ENCODE measurements around the gene VWA3A. TPM values are rescaled to one million over a fixed set of nuclear protein-coding genes. Genes with fewer than 3 reads are reported as not detected.

Gene VWA3A
- total and polyA plus RNA-seq, 2 experiments from 2014 or later = not detected

GRCh38 chr16:22174642-22175041 lies 82.3 kb downstream of the VWA3A start:
- H2AFZ ChIP-seq = no peak overlapping the region
- no peaks in the 10 kb centered on the region; the same call in 1 of the 2 replicates for H3K27me3 ChIP-seq (replicated peaks; ENCODE audit: insufficient read depth)
- no peak for DNase-seq
- no peak overlapping the region for H3K4me3 ChIP-seq
- H3K4me2 ChIP-seq (ENCODE audit: unreplicated experiment) = no peak overlapping the region
- H3K9me2 ChIP-seq (ENCODE audit: insufficient read depth) = no peaks in the 10 kb centered on the region
- 58 to 64% methylated on average over 9 of the region's 9 CpGs for WGBS, 2 experiments (ENCODE audit: low coverage in 1 of 2, low lambda C conversion rate in 2 of 2, missing lambda C conversion rate in 2 of 2)
- TF ChIP-seq EZH2 (IDR thresholded peaks at IDR 0.05; ENCODE audit: insufficient read depth, poor library complexity, severe bottlenecking) = no peak
- no peak for TF ChIP-seq EZH2phosphoT487 (IDR thresholded peaks at IDR 0.05; ENCODE audit: insufficient read depth, low read depth)
- no peak overlapping the region for H3K27ac ChIP-seq
- H3K4me1 ChIP-seq (ENCODE audit: insufficient read depth) = no peaks in the 10 kb centered on the region
- in situ Hi-C loops (cut with MboI) = no loop called here
- no peaks in the 10 kb centered on the region for H3K9me3 ChIP-seq (ENCODE audit: low read depth)
- H3K79me2 ChIP-seq (ENCODE audit: insufficient read depth) = no peaks in the 10 kb centered on the region
- H3K36me3 ChIP-seq (ENCODE audit: low read depth) = no peaks in the 10 kb centered on the region
- H4K20me1 ChIP-seq (ENCODE audit: insufficient read depth) = no peaks in the 10 kb centered on the region
- H3K9ac ChIP-seq = no peak overlapping the region
- H3F3A ChIP-seq (ENCODE audit: insufficient read depth) = no peaks in the 10 kb centered on the region

- Histone ChIP-seq H3K27ac (no peak overlapping the region), H3K9me3 (ENCODE audit: low read depth) (no peaks in the 10 kb centered on the region), H3K4me2 (ENCODE audit: unreplicated experiment) (no peak overlapping the region), H3K4me1 (ENCODE audit: insufficient read depth) (no peaks in the 10 kb centered on the region), H2AFZ (no peak overlapping the region), H3K79me2 (ENCODE audit: insufficient read depth) (no peaks in the 10 kb centered on the region), H3K4me3 (no peak overlapping the region), H3K9me2 (ENCODE audit: insufficient read depth) (no peaks in the 10 kb centered on the region), H3K36me3 (ENCODE audit: low read depth) (no peaks in the 10 kb centered on the region), H4K20me1 (ENCODE audit: insufficient read depth) (no peaks in the 10 kb centered on the region), H3K27me3 (replicated peaks; ENCODE audit: insufficient read depth) (no peaks in the 10 kb centered on the region; the same call in 1 of the 2 replicates), H3F3A (ENCODE audit: insufficient read depth) (no peaks in the 10 kb centered on the region), H3K9ac (no peak overlapping the region)
- DNase-seq = no peak
- in situ Hi-C loops (cut with MboI) = no loop called here
- TF ChIP-seq EZH2 (IDR thresholded peaks at IDR 0.05; ENCODE audit: insufficient read depth, poor library complexity, severe bottlenecking) (no peak), EZH2phosphoT487 (IDR thresholded peaks at IDR 0.05; ENCODE audit: insufficient read depth, low read depth) (no peak)
- 61 to 69% methylated on average over 18 of the region's 18 CpGs for WGBS, 2 experiments (ENCODE audit: low coverage in 1 of 2, low lambda C conversion rate in 2 of 2, missing lambda C conversion rate in 2 of 2)
Measured at GRCh38 chr16:22177968-22178930, 85.9 kb downstream of the VWA3A start.

- Histone ChIP-seq H3K4me2 (ENCODE audit: unreplicated experiment) (no peak overlapping the region), H3K4me3 (no peak overlapping the region), H2AFZ (no peak overlapping the region), H3K36me3 (ENCODE audit: low read depth) (no peaks in the 10 kb centered on the region), H3K27me3 (replicated peaks; ENCODE audit: insufficient read depth) (no peaks in the 10 kb centered on the region; the same call in 1 of the 2 replicates), H3K9me3 (ENCODE audit: low read depth) (no peaks in the 10 kb centered on the region), H3K27ac (no peak overlapping the region), H3K4me1 (ENCODE audit: insufficient read depth) (no peaks in the 10 kb centered on the region), H3K9ac (no peak overlapping the region), H3F3A (ENCODE audit: insufficient read depth) (no peaks in the 10 kb centered on the region), H4K20me1 (ENCODE audit: insufficient read depth) (no peaks in the 10 kb centered on the region), H3K9me2 (ENCODE audit: insufficient read depth) (no peaks in the 10 kb centered on the region), H3K79me2 (ENCODE audit: insufficient read depth) (no peaks in the 10 kb centered on the region)
- DNase-seq = no peak
- in situ Hi-C loops (cut with MboI) = loop anchor here (5.0 kb wide), 1 partner anchor 179 kb away; the partner anchor contains the start of gene PDZD9
- TF ChIP-seq EZH2 (IDR thresholded peaks at IDR 0.05; ENCODE audit: insufficient read depth, poor library complexity, severe bottlenecking) (no peak), EZH2phosphoT487 (IDR thresholded peaks at IDR 0.05; ENCODE audit: insufficient read depth, low read depth) (no peak)
- WGBS, 2 experiments (ENCODE audit: low coverage in 1 of 2, low lambda C conversion rate in 2 of 2, missing lambda C conversion rate in 2 of 2) = 64 to 75% methylated on average over 8 to 11 of the region's 11 CpGs
Measured at GRCh38 chr16:22181426-22181825, 89.1 kb downstream of the VWA3A start.

GRCh38 chr16:22181843-22182242 lies 89.5 kb downstream of the VWA3A start:
- no peak overlapping the region for H3K4me2 ChIP-seq (ENCODE audit: unreplicated experiment)
- 50 to 57% methylated on average over 7 of the region's 7 CpGs for WGBS, 2 experiments (ENCODE audit: low coverage in 1 of 2, low lambda C conversion rate in 2 of 2, missing lambda C conversion rate in 2 of 2)

More at GRCh38 chr16:22181843-22182242, 89.5 kb downstream of the VWA3A start:
- Histone ChIP-seq H3K9me3 (ENCODE audit: low read depth) (no peaks in the 10 kb centered on the region), H3K36me3 (ENCODE audit: low read depth) (no peaks in the 10 kb centered on the region), H3K4me1 (ENCODE audit: insufficient read depth) (no peaks in the 10 kb centered on the region), H3K27ac (no peak overlapping the region), H3K9ac (no peak overlapping the region), H3K9me2 (ENCODE audit: insufficient read depth) (no peaks in the 10 kb centered on the region), H3K27me3 (replicated peaks; ENCODE audit: insufficient read depth) (no peaks in the 10 kb centered on the region; the same call in 1 of the 2 replicates), H4K20me1 (ENCODE audit: insufficient read depth) (no peaks in the 10 kb centered on the region), H3K4me3 (no peak overlapping the region), H3F3A (ENCODE audit: insufficient read depth) (no peaks in the 10 kb centered on the region), H3K79me2 (ENCODE audit: insufficient read depth) (no peaks in the 10 kb centered on the region), H2AFZ (no peak overlapping the region)
- TF ChIP-seq EZH2phosphoT487 (IDR thresholded peaks at IDR 0.05; ENCODE audit: insufficient read depth, low read depth) (no peak), EZH2 (IDR thresholded peaks at IDR 0.05; ENCODE audit: insufficient read depth, poor library complexity, severe bottlenecking) (no peak)
- DNase-seq = no peak
- in situ Hi-C loops (cut with MboI) = loop anchor here (5.0 kb wide), 1 partner anchor 180 kb away; the partner anchor contains the start of gene PDZD9
